Measurements from ENCODE around the gene BACE2. TPM values are rescaled to one million over a fixed set of nuclear protein-coding genes. Genes with fewer than 3 reads are reported as not detected.

The BACE2 gene
- total and polyA plus RNA-seq, 4 donors, result 1.7 to 16.7 (median 5.6) TPM

- peaks cover 2 to 11% (median 5%) of the 10 kb centered on the region in 4 donors for H3K27me3 ChIP-seq (ENCODE audit: control insufficient read depth in 4 of 4, insufficient read depth in 4 of 4, low read length in 3 of 4)
- no peak for DNase-seq (ENCODE audit: low spot score)
- H3K27ac ChIP-seq (ENCODE audit: low read depth in 1 of 2, low read length in 2 of 2), result peak overlapping the region; percentile 78 to 79
Measured at GRCh38 chr21:41166884-41167283, 1.1 kb upstream of the BACE2 start.

GRCh38 chr21:41168391-41169257, 664 bp downstream of the BACE2 start:
- no peak for TF ChIP-seq MAX (IDR thresholded peaks at IDR 0.05)
- no peak for TF ChIP-seq ZBTB33 (IDR thresholded peaks at IDR 0.05)
- TF ChIP-seq GABPA (IDR thresholded peaks at IDR 0.05 in 1 of 2, conservative IDR thresholded peaks at IDR 0.05 in 1 of 2), result no peak
- TF ChIP-seq EGR1 (IDR thresholded peaks at IDR 0.05; ENCODE audit: low read depth in 2 of 2), result no peak
- TF ChIP-seq JUND (IDR thresholded peaks at IDR 0.05), result no peak
- no peak for TF ChIP-seq ATF3 (IDR thresholded peaks at IDR 0.05)
- TF ChIP-seq HNF4G (IDR thresholded peaks at IDR 0.05), result no peak
- no peak for TF ChIP-seq YY1 (IDR thresholded peaks at IDR 0.05)
- no peak for TF ChIP-seq FOXA1 (IDR thresholded peaks at IDR 0.05)
- TF ChIP-seq RXRA (IDR thresholded peaks at IDR 0.05), result no peak
- no peak for TF ChIP-seq FOXA2 (IDR thresholded peaks at IDR 0.05)
- no peak for TF ChIP-seq REST (IDR thresholded peaks at IDR 0.05)
- TF ChIP-seq CTCF (IDR thresholded peaks at IDR 0.05; ENCODE audit: low read depth, low read length, missing input control), result no peak
- no peak for TF ChIP-seq NR2F2 (IDR thresholded peaks at IDR 0.05)
- TF ChIP-seq TAF1 (conservative IDR thresholded peaks at IDR 0.05), result no peak
- TF ChIP-seq SP1 (IDR thresholded peaks at IDR 0.05), result no peak
- no peak for TF ChIP-seq RAD21 (IDR thresholded peaks at IDR 0.05)
- DNase-seq (ENCODE audit: low spot score), result peak; percentile 50

More at GRCh38 chr21:41166884-41167283, 1.1 kb upstream of the BACE2 start:
- Histone ChIP-seq H3K9ac (ENCODE audit: low read depth in 1 of 2, low read length in 2 of 2) (no peak overlapping the region), H3K4me1 (ENCODE audit: control insufficient read depth in 4 of 4, insufficient read depth in 4 of 4, low read length in 3 of 4) (peaks cover 0 to 17% (median 7%) of the 10 kb centered on the region in 4 donors), H3K9me3 (ENCODE audit: control insufficient read depth in 4 of 4, low read length in 3 of 4) (no peaks in the 10 kb centered on the region), H3K36me3 (ENCODE audit: control insufficient read depth in 4 of 4, insufficient read depth in 3 of 4, low read depth in 1 of 4, low read length in 3 of 4) (no peaks in the 10 kb centered on the region), H3K4me3 (ENCODE audit: low read depth in 1 of 3, low read length in 3 of 3) (peak overlapping the region in 1 of 3 donors; percentile 68)
- no peak for TF ChIP-seq RAD21 (IDR thresholded peaks at IDR 0.05)
- no peak for TF ChIP-seq EGR1 (IDR thresholded peaks at IDR 0.05; ENCODE audit: low read depth in 2 of 2)
- no peak for TF ChIP-seq FOXA1 (IDR thresholded peaks at IDR 0.05)
- WGBS, result 16% methylated on average over 14 of the region's 14 CpGs

More at GRCh38 chr21:41168391-41169257, 664 bp downstream of the BACE2 start:
- Histone ChIP-seq H3K27me3 (ENCODE audit: control insufficient read depth in 4 of 4, insufficient read depth in 4 of 4, low read length in 3 of 4) (peaks cover 2 to 7% (median 5%) of the 10 kb centered on the region in 4 donors), H3K27ac (ENCODE audit: low read depth in 1 of 2, low read length in 2 of 2) (peak overlapping the region; percentile 78 to 79), H3K4me1 (ENCODE audit: control insufficient read depth in 4 of 4, insufficient read depth in 4 of 4, low read length in 3 of 4) (peaks cover 0 to 17% (median 7%) of the 10 kb centered on the region in 4 donors), H3K36me3 (ENCODE audit: control insufficient read depth in 4 of 4, insufficient read depth in 3 of 4, low read depth in 1 of 4, low read length in 3 of 4) (no peaks in the 10 kb centered on the region), H3K9me3 (ENCODE audit: control insufficient read depth in 4 of 4, low read length in 3 of 4) (no peaks in the 10 kb centered on the region), H3K4me3 (ENCODE audit: low read depth in 1 of 3, low read length in 3 of 3) (peak overlapping the region in 2 of 3 donors; percentile 28 to 68), H3K9ac (ENCODE audit: low read depth in 1 of 2, low read length in 2 of 2) (no peak overlapping the region)
- WGBS, result 2% methylated on average over 75 of the region's 75 CpGs

All from liver (tissue), 9 donors.